Eye (tissue), 1 donor: ENCODE measurements around the gene PCNX1.
"Not testable (repeated sequence)": the region's sequence is repeated elsewhere in the genome, so short reads cannot be mapped to it uniquely, and the experiment has no call there.

Experiments used
- DNase-seq: peaks from one replicate; pipeline ENCODE4 v3.0.0-alpha.2; 2015

Gene PCNX1

DNA sequence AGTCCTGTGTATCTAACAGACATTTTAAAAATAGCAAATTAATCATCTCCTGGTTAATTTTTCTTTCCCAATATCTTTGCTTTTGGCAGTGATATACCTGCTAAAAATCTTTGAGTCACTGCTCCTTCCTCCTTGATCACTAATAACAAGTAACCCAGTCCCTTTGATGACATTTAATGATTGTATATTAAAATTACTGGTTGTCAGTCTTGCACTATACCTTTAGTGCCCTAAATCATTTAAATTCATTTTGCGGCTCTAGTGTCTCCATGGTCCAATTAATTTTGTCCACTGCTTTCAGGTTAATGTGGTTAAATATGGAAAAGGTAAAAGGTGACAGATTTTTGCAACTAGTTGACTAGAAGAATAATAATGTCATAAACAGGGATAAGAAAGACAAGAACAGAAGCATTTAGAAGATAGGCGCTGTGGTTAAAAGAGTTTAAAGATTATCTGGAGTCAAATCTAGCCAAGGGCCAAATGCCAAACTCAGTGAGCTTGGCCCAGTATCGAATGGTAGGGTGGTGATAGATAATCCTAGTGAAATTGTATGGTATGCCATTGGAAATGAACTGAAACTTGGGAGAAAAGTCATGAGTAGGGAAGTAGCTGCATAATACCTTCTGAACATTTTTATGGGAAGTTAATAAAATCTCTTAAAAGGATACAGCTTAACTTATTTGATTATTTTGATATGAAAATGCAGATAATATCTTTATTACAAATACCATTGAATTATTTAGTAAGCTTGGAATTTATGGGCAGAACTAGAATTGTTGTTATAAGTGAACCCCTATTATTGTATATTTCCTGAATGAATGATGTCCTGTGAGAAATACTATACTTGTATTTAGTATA is 115.0 kb downstream of the PCNX1 start:
- no peak for DNase-seq

GRCh38 chr14:71022939-71023338 is 115.7 kb downstream of the PCNX1 start:
- DNase-seq = no peak

- no peak for DNase-seq
Measured at GRCh38 chr14:71029236-71029781, 122.0 kb downstream of the PCNX1 start.

DNA sequence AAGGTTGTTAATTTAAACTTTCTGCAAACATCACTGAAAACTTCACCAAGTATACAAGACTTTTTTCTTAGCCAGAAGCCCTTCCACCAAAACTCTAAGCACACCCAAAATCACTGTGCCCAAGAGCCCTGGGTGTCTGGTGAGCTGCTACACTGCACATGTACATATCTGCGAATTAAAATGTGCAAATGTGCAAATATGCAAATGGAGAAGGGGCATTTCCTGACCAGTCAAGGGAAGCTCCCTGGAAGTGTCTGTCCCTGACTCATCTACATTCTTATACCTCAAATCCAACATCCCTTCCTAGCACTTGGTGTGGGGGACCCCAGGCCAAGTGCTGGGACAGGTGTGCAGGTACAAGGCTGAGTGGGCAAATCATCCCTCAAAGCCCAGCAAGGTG is 123.7 kb downstream of the PCNX1 start:
- no peak for DNase-seq

GRCh38 chr14:71036433-71036832 is 129.2 kb downstream of the PCNX1 start:
- DNase-seq = no peak

GRCh38 chr14:71048393-71048792 is 141.1 kb downstream of the PCNX1 start:
- no peak for DNase-seq

GRCh38 chr14:71049435-71050133 is 142.3 kb downstream of the PCNX1 start:
- no peak for DNase-seq

DNA sequence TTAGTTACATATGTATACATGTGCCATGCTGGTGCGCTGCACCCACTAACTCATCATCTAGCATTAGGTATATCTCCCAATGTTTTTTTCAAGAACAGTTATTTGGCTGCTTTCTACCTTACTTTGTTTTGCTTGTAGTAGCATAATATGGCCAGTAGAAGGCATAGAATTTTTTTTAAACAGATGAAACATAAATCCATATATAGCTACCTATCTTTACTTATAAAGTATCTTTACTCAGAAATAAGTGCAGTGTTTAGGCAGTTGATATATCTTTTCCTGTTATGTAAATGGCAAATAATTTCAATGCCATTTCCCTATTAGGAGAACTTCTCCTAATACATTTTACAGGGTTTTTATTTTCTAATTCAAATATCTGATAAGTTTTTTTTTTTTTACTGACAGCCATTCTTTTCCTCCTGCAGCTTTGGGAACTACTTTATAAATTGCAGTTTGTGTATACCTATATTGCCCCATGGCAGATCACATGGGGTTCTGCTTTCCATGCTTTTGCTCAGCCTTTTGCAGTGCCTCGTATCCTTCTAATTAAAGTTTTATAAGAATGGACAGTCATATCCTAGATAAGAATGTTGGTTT is 143.1 kb downstream of the PCNX1 start:
- DNase-seq = no peak

DNA sequence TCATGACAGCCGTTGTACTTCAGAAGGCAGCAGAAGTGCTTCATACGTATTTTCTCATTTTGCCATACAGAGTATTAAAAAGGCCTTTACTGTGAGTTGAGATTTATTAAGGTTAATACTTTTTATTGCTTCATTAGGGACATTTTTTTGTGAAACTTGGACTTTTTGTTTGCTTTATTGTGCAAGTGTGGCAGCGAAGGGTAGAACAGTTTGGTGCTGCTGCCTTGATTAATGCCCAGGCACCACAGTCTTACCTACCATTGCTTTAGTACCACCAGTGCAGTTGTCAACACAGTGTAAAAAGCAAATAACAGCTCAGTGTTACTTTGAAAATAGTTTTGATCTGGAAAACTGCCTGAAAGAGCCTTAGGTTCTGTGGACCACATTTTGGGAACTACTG is 147.4 kb downstream of the PCNX1 start:
- DNase-seq = no peak

DNA sequence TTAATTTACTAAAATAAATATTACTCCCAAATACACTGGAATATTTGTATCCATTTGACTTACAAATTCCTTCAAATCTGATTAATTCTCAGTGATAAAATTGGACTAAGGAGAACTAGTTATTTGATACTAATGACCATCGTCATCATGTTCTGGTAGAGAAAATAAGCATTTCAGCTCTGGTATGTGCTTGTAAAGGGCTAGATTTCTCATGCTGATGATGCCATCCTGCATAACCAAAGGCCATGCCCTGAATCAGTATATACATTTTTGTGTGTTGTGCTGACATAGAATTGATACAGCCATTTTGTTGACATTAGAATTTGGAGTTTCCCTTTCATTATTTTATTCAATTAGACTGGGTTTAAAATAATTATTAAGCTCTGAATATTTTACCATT is 148.9 kb downstream of the PCNX1 start:
- no peak for DNase-seq

- no peak for DNase-seq
Measured at GRCh38 chr14:71060274-71060673, 153.0 kb downstream of the PCNX1 start.

DNA sequence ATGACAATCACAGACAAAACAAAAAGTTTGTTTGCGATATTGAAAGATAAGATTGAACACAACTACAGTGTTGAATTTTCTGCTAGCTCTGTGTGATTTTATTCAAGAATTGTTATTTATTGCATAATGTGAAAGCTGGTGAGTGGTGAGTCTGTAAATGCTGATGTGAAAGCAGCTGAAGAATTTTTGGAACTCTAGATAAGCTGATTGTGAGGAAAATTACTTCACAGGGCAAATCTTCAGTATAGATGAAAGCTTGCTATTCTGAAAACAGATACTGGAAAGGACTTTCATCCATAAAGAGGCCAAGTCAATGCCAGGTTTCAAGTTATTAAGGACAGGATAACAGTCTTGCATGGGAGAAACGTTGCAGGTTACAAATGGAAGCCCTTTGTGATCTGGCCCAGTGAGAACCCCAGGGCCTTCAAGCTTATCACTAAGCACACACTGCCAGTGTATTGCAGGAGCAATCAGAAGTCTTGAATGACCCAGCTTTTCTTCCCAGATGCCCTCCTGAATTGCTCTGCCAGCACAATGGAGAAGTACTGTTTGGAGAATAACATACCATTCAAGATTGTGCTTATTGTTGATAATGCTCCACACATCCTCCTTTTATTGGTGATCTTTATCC is 153.7 kb downstream of the PCNX1 start:
- DNase-seq = no peak

- no peak for DNase-seq
Measured at GRCh38 chr14:71061458-71061857, 154.2 kb downstream of the PCNX1 start.

GRCh38 chr14:71062581-71063303 is 155.5 kb downstream of the PCNX1 start:
- DNase-seq = no peak

DNA sequence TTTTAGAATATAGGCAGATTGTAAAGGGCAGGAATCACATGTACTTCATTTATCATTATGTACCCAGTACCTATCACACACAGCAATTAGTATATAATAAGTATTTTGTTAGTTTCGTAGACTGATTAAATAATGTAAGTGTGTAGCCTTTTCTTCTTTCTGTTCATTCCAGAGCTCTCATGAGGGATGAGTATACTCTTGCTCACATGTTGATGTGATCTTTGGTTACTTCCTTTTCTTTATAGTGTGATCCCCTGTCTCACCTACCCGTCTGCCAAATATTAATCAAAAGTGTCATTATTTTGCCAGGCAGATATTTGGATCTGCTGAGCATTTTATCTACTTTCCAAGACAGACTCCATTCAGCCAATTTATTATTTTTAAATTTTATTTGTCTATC is 156.1 kb downstream of the PCNX1 start:
- DNase-seq = no peak

DNA sequence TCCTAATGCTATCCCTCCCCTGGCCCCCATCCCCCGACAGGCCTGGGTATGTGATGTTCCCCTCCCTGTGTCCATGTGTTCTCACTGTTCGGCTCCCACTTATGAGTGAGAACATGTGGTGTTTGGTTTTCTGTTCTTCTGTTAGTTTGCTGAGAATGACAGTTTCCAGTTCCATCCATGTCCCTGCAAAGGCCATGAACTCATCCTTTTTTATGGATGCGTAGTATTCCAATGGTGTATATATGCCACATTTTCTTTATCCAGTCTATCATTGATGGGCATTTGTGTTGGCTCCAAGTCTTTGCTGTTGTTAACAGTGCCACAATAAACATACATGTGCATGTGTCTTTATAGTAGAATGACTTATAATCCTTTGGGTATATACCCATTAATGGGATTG is 157.5 kb downstream of the PCNX1 start:
- not testable (repeated sequence) for DNase-seq

- DNase-seq = peak; percentile 54
Measured at GRCh38 chr14:71070169-71070568, 162.9 kb downstream of the PCNX1 start.

DNA sequence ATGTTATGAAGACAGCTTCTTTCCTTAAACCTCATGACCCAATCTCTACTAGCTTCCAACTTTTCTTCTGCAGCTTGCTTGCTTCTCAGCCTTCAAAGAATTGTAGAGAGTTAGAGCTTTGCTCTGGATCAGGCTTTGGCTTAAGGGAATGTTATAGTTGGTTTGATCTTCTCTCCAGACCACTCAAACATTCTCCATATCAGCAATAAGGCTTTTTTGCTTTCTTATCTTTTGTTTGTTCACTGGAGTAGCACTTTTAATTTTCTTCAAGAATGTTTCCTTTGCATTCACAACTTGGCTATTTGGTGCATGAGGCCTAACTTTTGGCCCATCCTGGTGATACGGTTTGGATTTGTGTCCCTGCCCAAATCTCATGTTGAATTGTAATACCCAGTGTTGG is 163.8 kb downstream of the PCNX1 start:
- no peak for DNase-seq

DNA sequence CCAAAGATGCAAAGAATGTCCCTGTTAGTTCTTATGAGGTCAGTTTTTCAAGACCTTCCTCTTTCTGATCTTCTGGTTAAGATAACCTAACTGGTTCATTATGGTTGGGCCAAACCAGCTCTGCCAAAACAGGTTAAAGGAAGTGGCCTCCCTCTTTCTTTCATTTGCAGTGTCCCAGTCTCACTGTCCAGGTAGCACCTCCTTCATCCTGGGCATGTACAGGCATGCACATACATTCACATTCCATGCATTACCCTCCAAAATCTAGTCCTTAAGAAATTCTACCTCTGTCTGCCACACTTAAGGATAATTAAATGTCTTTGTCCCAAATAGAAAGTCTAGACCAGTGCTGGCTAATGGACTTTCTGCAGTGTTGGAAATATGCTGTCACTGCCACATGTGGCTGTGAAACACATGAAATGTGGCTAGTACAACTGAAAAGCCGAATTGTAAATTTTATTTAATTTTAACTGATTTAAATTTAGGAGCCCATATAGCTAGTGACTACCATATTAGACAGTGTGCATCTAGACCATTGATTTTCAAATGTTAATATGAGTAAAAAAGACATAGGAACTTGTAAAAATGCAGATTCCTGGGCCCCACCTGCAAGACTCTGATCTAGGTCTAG is 169.3 kb downstream of the PCNX1 start:
- DNase-seq = no peak

- DNase-seq = no peak
Measured at GRCh38 chr14:71078500-71078899, 171.2 kb downstream of the PCNX1 start.

DNA sequence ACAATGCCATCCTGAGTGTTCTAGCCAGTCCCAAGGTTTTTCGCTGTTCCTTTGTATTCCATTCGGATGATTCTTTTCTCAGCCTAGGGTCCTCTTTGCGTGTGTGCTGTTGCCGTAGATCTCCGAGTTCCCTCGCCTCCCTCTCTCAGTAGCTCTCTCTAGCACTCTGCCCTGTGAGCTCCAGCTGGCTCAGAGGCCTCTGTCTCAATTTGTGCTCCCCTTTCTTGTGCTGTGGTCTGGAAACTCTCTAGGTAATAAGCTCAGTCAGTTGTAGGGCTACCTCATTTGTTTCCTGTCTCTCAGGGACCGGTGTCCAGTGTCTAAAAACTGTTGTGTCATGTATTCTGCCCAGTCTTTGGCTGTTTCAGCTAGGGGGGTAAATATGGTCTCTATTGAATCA is 179.3 kb downstream of the PCNX1 start:
- DNase-seq = peak; percentile 76

GRCh38 chr14:71089971-71090370 is 182.7 kb downstream of the PCNX1 start:
- DNase-seq = no peak
